IMR-90 (cell line): ENCODE data around the gene BCAS1. TPM values are rescaled to one million over a fixed set of nuclear protein-coding genes. Genes with fewer than 3 reads are reported as not detected.

ENCODE experiments used
- ATAC-seq: fragments of 200-7000 bp; cut with Tn5 transposase; 2 replicates; pipeline ENCODE4 v1.9.1; 2020; ENCODE audit warnings: low read depth, mild to moderate bottlenecking, moderate library complexity
- BruUV-seq: library from RNA; stranded (reverse); fragments of 400-500 nt; replicated peaks from 2 replicates; lab custom pipeline; 2021; lab: Mats Ljungman, UMichigan
- CTCF ChIA-PET: fragments of 300-600 bp; formaldehyde crosslinking; extraction: SDS; loops from one replicate; lab custom pipeline; 2021; ENCODE audit warnings: antibody characterized with exemption; lab: Yijun Ruan, JAX
- POLR2A ChIA-PET: fragments of 300-600 bp; sonication (Branson Sonifier 250); formaldehyde crosslinking; loops from one replicate; lab custom pipeline; 2022; ENCODE audit warnings: antibody characterized with exemption; ENCODE audit not compliant: unreplicated experiment; lab: Charles Lee
- DNase-seq: peaks from one replicate; pipeline ENCODE4 v3.0.0; 2013
- H2AFZ ChIP-seq: replicated peaks from 2 replicates; pipeline ENCODE3; 2013; ENCODE audit warnings: low read length, mild to moderate bottlenecking; ENCODE audit not compliant: poor library complexity
- H2AK5ac ChIP-seq: 2 replicates; pipeline ENCODE4 v1.6.1; 2013; ENCODE audit warnings: low read depth, low read length, inconsistent platforms
- H2AK9ac ChIP-seq: replicated peaks from 2 replicates; pipeline ENCODE3; 2013; ENCODE audit warnings: mild to moderate bottlenecking, low read depth, low read length, moderate library complexity; ENCODE audit not compliant: poor library complexity
- H2BK120ac ChIP-seq: 2 replicates; pipeline ENCODE4 v1.6.1; 2013; ENCODE audit warnings: low read depth, low read length, inconsistent platforms
- H2BK15ac ChIP-seq: 3 replicates; pipeline ENCODE4 v1.6.1; 2013; ENCODE audit warnings: low read depth, low read length, inconsistent platforms
- H2BK20ac ChIP-seq: 2 replicates; pipeline ENCODE4 v1.6.1; 2013; ENCODE audit warnings: low read depth, mild to moderate bottlenecking, inconsistent platforms, low read length, moderate library complexity
- H2BK5ac ChIP-seq: 2 replicates; pipeline ENCODE4 v1.6.1; 2013; ENCODE audit warnings: mild to moderate bottlenecking, low read depth, low read length, inconsistent platforms; ENCODE audit not compliant: poor library complexity, severe bottlenecking
- H3K14ac ChIP-seq: replicated peaks from 2 replicates; pipeline ENCODE4 v1.6.1; 2013; ENCODE audit warnings: low read depth, low read length, inconsistent platforms
- H3K18ac ChIP-seq: 2 replicates; pipeline ENCODE4 v1.6.1; 2013; ENCODE audit warnings: low read depth, low read length, control low read depth
- H3K23ac ChIP-seq: 2 replicates; pipeline ENCODE4 v1.6.1; 2013; ENCODE audit warnings: low read depth, low read length, inconsistent platforms
- H3K27ac ChIP-seq: 2 replicates; pipeline ENCODE4 v1.5.1; 2013; ENCODE audit warnings: mild to moderate bottlenecking, control low read depth, low read length; ENCODE audit not compliant: insufficient read depth
- H3K27me3 ChIP-seq: 2 replicates; pipeline ENCODE4 v1.6.1; 2013; ENCODE audit warnings: low read length; ENCODE audit not compliant: control insufficient read depth, insufficient read depth
- H3K36me3 ChIP-seq: 2 replicates; pipeline ENCODE4 v1.6.1; 2013; ENCODE audit warnings: low read length, mixed read lengths; ENCODE audit not compliant: control insufficient read depth, insufficient read depth
- H3K4ac ChIP-seq: 2 replicates; pipeline ENCODE4 v1.6.1; 2013; ENCODE audit warnings: low read depth, low read length, inconsistent platforms
- H3K4me1 ChIP-seq: 2 replicates; pipeline ENCODE4 v1.6.1; 2013; ENCODE audit warnings: low read length, mixed read lengths; ENCODE audit not compliant: control insufficient read depth, insufficient read depth
- H3K4me2 ChIP-seq: 2 replicates; pipeline ENCODE4 v1.6.1; 2013; ENCODE audit warnings: low read depth, mild to moderate bottlenecking, control low read depth, low read length, moderate library complexity
- H3K4me3 ChIP-seq: 2 replicates; pipeline ENCODE4 v1.5.1; 2013; ENCODE audit warnings: low read depth, mild to moderate bottlenecking, control low read depth, low read length, moderate library complexity; ENCODE audit not compliant: insufficient read depth
- H3K56ac ChIP-seq: 2 replicates; pipeline ENCODE4 v1.6.1; 2013; ENCODE audit warnings: low read length, inconsistent platforms; ENCODE audit not compliant: insufficient read depth; ENCODE audit errors: extremely low read depth
- H3K79me1 ChIP-seq, 2 experiments: 2 replicates each; pipeline ENCODE4 v1.6.1; 2013; ENCODE audit warnings: low read length in 2 of 2, inconsistent platforms in 1 of 2, low read depth in 1 of 2
- H3K9ac ChIP-seq: 2 replicates; pipeline ENCODE4 v1.6.1; 2013; ENCODE audit warnings: low read depth, low read length, control low read depth
- H3K9me1 ChIP-seq: 2 replicates; pipeline ENCODE4 v1.6.1; 2013; ENCODE audit warnings: low read length, inconsistent platforms; ENCODE audit not compliant: insufficient read depth
- H3K9me3 ChIP-seq: 2 replicates; pipeline ENCODE4 v1.6.1; 2013; ENCODE audit warnings: low read length; ENCODE audit not compliant: control insufficient read depth, insufficient read depth
- H4K20me1 ChIP-seq: 2 replicates; pipeline ENCODE4 v1.6.1; 2013; ENCODE audit warnings: low read length, inconsistent platforms; ENCODE audit not compliant: insufficient read depth
- H4K5ac ChIP-seq: 2 replicates; pipeline ENCODE4 v1.6.1; 2013; ENCODE audit warnings: mild to moderate bottlenecking, low read depth, low read length, control low read depth
- H4K8ac ChIP-seq, 2 experiments: 2 replicates each; pipeline ENCODE4 v1.6.1; 2013; ENCODE audit warnings: low read depth in 2 of 2, low read length in 2 of 2, control low read depth in 1 of 2, inconsistent platforms in 1 of 2
- H4K91ac ChIP-seq: 2 replicates; pipeline ENCODE4 v1.6.1; 2013; ENCODE audit warnings: low read depth, low read length, inconsistent platforms; ENCODE audit not compliant: insufficient read depth
- CEBPB ChIP-seq: IDR thresholded peaks from 2 replicates; pipeline ENCODE4 v1.6.1; 2012; ENCODE audit warnings: low read depth, low read length, improper control_type of control experiment
- MAFK ChIP-seq: IDR thresholded peaks from 2 replicates; pipeline ENCODE4 v1.6.1; 2012; ENCODE audit warnings: low read depth, low read length, improper control_type of control experiment
- MXI1 ChIP-seq: IDR thresholded peaks from 2 replicates; pipeline ENCODE4 v1.6.1; 2012; ENCODE audit warnings: low read depth, mild to moderate bottlenecking, low read length, moderate library complexity, borderline replicate concordance
- NFE2L2 ChIP-seq: fragments of 150-350 bp; IDR thresholded peaks from 2 replicates; pipeline ENCODE4 v1.6.1; 2016; ENCODE audit warnings: low read depth, mild to moderate bottlenecking, low read length
- POLR2A ChIP-seq: IDR thresholded peaks from 2 replicates; pipeline ENCODE4 v1.6.1; 2012; ENCODE audit warnings: mild to moderate bottlenecking, low read depth, low read length
- RAD21 ChIP-seq: IDR thresholded peaks from 2 replicates; pipeline ENCODE4 v1.6.1; 2012; ENCODE audit warnings: low read length, improper control_type of control experiment
- RCOR1 ChIP-seq: IDR thresholded peaks from 2 replicates; pipeline ENCODE4 v1.6.1; 2012; ENCODE audit warnings: mild to moderate bottlenecking, low read length, improper control_type of control experiment; ENCODE audit not compliant: insufficient replicate concordance
- RFX5 ChIP-seq: IDR thresholded peaks from 2 replicates; pipeline ENCODE4 v1.8.0; 2012; ENCODE audit warnings: low read depth, mild to moderate bottlenecking, low read length, moderate library complexity
- SMC3 ChIP-seq: fragments of 150-350 bp; IDR thresholded peaks from 2 replicates; pipeline ENCODE4 v1.6.1; 2016; ENCODE audit warnings: low read depth, mild to moderate bottlenecking, antibody characterized with exemption, low read length, moderate library complexity
- WGBS, 2 experiments: methylation state at CpG; one replicate each; pipeline versions ENCODE4 v1.1.5 to v1.1.7; 2013; ENCODE audit warnings: missing lambda C conversion rate in 2 of 2; ENCODE audit not compliant: insufficient read length in 1 of 2; ENCODE audit errors: extremely low coverage in 2 of 2; 5-methylcytosine and 5-hydroxymethylcytosine counted together
- dilution Hi-C: fragments of 300-500 bp; cut with HindIII; formaldehyde crosslinking; loops from one replicate; pipeline ENCODE4 v1.14.3; 2018; ENCODE audit warnings: low sequenced_read_pairs; ENCODE audit not compliant: unreplicated experiment
- in situ Hi-C: fragments of 300-500 bp; cut with MboI; formaldehyde crosslinking; loops from 3 replicates; pipeline ENCODE4 v1.14.3; 2019; ENCODE audit warnings: low sequenced_read_pairs, inconsistent platforms, mixed read lengths
- intact Hi-C: fragments of 100-400 bp; cut with micrococcal nuclease; formaldehyde crosslinking; loops from 2 replicates; pipeline ENCODE4 v1.10.0; 2022
- polyA plus RNA-seq, 3 experiments: library from polyadenylated mRNA; depleted of rRNA; stranded (reverse); fragments of >200 nt; gene quantifications; 2 replicates each; pipeline ENCODE4 v1.2.3, GENCODE V29; 2012; ENCODE audit warnings: low replicate concordance in 1 of 3
- total RNA-seq: library from RNA; depleted of rRNA; stranded (reverse); fragments of >200 nt; gene quantifications from 2 replicates; pipeline ENCODE4 v1.2.3, GENCODE V29; 2012
- TF ChIP-seq, protein P1 (sequence below): conservative IDR thresholded peaks from 2 replicates; pipeline ENCODE4 v1.5.1; 2012; ENCODE audit warnings: mild to moderate bottlenecking, low read depth, low read length, improper control_type of control experiment
- TF ChIP-seq, protein P2 (sequence below): fragments of 150-350 bp; IDR thresholded peaks from 2 replicates; pipeline ENCODE4 v1.6.1; 2016; ENCODE audit warnings: low read depth, mild to moderate bottlenecking, low read length, moderate library complexity, borderline replicate concordance
- TF ChIP-seq, protein P3 (sequence below): fragments of 150-350 bp; IDR thresholded peaks from 2 replicates; pipeline ENCODE4 v1.6.1; 2017; ENCODE audit warnings: mild to moderate bottlenecking, antibody characterized with exemption, low read length, low read depth

The BCAS1 gene
- total and polyA plus RNA-seq, 2 of the 4 experiments (the other 2 are of a cell fraction), result under 0.01 TPM; not detected in 1

DNA sequence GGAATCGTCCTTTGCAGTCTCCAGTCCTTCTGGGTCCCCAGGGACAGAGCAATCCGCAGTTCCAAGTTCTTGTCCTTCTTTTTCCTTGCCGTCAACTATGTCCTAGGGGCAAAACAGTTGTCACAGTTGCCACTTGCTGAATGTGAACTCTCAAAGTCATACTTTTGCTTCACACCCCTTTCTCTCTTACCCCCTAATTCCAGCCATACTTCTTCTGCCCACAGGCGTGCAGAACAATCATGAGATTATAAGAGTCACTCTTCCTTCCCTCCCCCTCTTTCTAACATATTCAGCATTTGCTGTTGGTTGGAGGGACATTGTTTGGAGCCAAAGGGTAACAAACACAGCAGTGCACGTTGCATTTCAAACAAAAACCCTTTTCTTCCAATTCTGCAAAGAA is 74.4 kb downstream of the BCAS1 start:
- H3K27ac ChIP-seq, result no peak overlapping the region

More for the DNA sequence above, 74.4 kb downstream of the BCAS1 start:
- intact Hi-C loops, result no loop called here
- no peak overlapping the region for H2AFZ ChIP-seq
- H2BK5ac ChIP-seq, result no peak overlapping the region
- no peak overlapping the region for H2AK5ac ChIP-seq
- no peak for DNase-seq
- no peaks in the 10 kb centered on the region for H4K20me1 ChIP-seq
- H2BK15ac ChIP-seq, result no peak overlapping the region
- no peak for ATAC-seq
- TF ChIP-seq NFE2L2 (no peak), POLR2A (no peak), RFX5 (no peak), SMC3 (no peak), MXI1 (no peak), RAD21 (no peak), CEBPB (no peak), MAFK (no peak), RCOR1 (no peak)
- TF ChIP-seq, protein P1, sequence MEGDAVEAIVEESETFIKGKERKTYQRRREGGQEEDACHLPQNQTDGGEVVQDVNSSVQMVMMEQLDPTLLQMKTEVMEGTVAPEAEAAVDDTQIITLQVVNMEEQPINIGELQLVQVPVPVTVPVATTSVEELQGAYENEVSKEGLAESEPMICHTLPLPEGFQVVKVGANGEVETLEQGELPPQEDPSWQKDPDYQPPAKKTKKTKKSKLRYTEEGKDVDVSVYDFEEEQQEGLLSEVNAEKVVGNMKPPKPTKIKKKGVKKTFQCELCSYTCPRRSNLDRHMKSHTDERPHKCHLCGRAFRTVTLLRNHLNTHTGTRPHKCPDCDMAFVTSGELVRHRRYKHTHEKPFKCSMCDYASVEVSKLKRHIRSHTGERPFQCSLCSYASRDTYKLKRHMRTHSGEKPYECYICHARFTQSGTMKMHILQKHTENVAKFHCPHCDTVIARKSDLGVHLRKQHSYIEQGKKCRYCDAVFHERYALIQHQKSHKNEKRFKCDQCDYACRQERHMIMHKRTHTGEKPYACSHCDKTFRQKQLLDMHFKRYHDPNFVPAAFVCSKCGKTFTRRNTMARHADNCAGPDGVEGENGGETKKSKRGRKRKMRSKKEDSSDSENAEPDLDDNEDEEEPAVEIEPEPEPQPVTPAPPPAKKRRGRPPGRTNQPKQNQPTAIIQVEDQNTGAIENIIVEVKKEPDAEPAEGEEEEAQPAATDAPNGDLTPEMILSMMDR, result no peak
- TF ChIP-seq, protein P2, sequence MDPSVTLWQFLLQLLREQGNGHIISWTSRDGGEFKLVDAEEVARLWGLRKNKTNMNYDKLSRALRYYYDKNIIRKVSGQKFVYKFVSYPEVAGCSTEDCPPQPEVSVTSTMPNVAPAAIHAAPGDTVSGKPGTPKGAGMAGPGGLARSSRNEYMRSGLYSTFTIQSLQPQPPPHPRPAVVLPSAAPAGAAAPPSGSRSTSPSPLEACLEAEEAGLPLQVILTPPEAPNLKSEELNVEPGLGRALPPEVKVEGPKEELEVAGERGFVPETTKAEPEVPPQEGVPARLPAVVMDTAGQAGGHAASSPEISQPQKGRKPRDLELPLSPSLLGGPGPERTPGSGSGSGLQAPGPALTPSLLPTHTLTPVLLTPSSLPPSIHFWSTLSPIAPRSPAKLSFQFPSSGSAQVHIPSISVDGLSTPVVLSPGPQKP, result no peak
- TF ChIP-seq, protein P3, sequence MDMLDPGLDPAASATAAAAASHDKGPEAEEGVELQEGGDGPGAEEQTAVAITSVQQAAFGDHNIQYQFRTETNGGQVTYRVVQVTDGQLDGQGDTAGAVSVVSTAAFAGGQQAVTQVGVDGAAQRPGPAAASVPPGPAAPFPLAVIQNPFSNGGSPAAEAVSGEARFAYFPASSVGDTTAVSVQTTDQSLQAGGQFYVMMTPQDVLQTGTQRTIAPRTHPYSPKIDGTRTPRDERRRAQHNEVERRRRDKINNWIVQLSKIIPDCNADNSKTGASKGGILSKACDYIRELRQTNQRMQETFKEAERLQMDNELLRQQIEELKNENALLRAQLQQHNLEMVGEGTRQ, result no peak
- dilution Hi-C loops, result no loop called here
- no peak overlapping the region for H3K56ac ChIP-seq
- 57% methylated on average over 3 of the region's 5 CpGs; no CpG with 5 or more reads in 1 of the 2 experiments for WGBS, 2 experiments
- no peak overlapping the region for H2AK9ac ChIP-seq
- no peak overlapping the region for H4K8ac ChIP-seq
- no peak overlapping the region for H4K91ac ChIP-seq
- no peak overlapping the region for H3K23ac ChIP-seq
- no TSS peak for BruUV-seq
- no peaks in the 10 kb centered on the region for H3K36me3 ChIP-seq
- H2BK20ac ChIP-seq, result no peak overlapping the region
- no peak overlapping the region for H3K4ac ChIP-seq
- no peaks in the 10 kb centered on the region for H3K9me1 ChIP-seq
- H3K14ac ChIP-seq, result no peak overlapping the region
- no peaks in the 10 kb centered on the region for H3K79me1 ChIP-seq
- H3K9ac ChIP-seq, result no peak overlapping the region
- H3K4me1 ChIP-seq, result no peaks in the 10 kb centered on the region
- in situ Hi-C loops, result loop anchor here (25.0 kb wide), 3 partner anchors 91 to 1759 kb away; no protein-coding TSS in a partner anchor
- no peaks in the 10 kb centered on the region for H3K27me3 ChIP-seq
- H3K4me3 ChIP-seq, result no peak overlapping the region
- CTCF ChIA-PET, result interaction anchor here (0.7 kb wide), 1 partner anchor 1526 kb away, joined by 4 read pairs; no protein-coding TSS in a partner anchor
- POLR2A ChIA-PET, result no interaction called here
- H4K5ac ChIP-seq, result no peak overlapping the region
- no peak overlapping the region for H3K4me2 ChIP-seq
- no peak overlapping the region for H2BK120ac ChIP-seq
- H3K9me3 ChIP-seq, result no peaks in the 10 kb centered on the region
- no peak overlapping the region for H3K18ac ChIP-seq
